Hematopoietic multipotent progenitor cell treated with erythropoietin and hydrocortisone succinate and interleukin-3 and kit ligand, for 4 days (in vitro differentiated cells): ENCODE measurements around the gene RBM22.

Experiments
- DNase-seq: peaks from one replicate; pipeline ENCODE4 v3.0.0-alpha.2; 2015

The RBM22 gene

DNA sequence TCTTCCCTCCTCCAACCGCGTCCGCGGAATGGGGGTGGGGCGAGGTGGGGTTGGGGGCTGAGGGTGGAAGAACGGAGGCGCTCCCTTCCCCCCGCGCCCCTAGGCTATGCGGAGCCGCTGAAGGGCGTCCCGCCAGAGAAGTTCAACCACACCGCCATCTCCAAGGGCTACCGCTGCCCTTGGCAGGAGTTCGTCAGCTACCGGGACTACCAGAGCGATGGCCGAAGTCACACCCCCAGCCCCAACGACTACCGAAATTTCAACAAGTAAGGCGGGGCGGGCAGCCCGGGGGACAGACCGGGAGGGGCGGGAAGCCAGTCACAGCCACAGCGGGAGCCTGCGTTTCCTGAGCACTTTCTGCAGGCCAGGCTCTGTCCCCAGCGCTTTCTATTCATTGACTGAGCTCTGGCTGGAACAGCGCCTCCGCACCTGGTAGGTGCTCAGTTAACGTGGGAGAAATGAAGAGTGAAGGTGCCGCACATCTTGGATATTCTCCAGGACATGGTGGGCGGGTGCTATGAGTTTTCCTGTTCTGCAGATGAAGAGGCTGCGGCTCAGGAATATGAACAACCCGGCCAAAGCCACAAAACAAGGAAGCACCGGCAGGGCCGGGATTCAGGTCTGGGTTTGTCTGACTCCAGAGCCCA is 28.5 kb downstream of the RBM22 start:
- peak; percentile 72 for DNase-seq

DNA sequence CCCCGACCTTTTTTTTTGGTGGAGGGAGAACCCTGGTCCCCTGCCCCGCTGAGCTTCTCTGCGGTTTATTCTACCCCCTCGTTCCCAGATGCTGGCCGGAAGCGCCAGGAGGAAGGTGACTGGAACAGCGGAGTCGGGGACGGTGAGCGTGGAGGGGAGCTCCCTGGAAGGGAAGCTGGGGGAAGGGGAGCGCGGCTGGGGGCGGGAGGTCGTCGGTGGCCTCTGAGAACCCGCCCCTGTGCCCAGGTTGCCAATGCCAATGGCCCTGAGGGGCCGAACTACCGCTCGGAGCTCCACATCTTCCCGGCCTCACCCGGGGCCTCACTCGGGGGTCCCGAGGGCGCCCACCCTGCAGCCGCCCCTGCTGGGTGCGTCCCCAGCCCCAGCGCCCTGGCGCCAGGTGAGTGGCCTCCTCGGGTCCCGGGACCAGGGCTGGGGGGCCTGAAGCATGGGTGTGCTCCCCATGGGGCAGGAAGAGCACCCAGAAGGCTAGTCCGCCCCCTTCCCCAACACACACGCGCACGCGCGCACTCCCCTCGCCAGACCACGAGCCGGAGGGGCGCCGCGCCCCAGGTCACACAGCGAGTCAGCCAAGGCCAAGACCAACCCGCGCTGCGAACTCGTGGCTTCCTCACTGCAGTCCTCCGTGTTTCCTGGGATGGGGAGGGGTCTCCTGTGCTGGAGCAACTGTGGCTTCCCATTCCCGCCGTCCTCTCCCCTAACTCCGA is 29.2 kb downstream of the RBM22 start:
- peak; percentile 62 for DNase-seq

GRCh38 chr5:150670948-150671310 is 29.9 kb downstream of the RBM22 start:
- DNase-seq = no peak

DNA sequence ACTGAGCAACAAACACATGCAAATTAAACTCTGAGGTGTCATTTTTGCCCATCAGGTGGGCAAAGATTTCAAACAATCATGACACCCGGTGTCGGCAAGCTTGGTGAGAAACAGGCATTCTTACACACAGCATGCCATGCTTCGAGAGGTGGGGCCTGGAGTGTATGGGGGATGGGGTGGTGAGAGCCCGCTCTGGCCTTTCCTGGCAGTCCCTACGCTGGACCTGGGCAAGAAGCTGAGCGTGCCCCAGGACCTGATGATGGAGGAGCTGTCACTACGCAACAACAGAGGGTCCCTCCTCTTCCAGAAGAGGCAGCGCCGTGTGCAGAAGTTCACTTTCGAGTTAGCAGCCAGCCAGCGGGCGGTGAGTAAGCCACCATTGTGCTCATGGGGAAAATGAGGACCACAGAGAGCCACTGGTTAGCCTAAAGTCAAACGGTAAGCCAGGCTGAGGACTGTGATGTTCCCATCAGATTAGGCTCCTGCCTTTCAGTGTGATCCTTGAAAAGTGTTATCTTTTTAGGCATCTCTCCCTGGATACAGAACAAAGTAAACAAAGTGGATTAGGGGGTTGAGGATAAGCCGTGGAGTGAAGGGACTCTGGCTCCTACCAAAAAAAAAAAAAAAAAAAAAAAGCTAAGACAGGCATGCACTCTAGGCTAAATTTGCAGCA is 30.5 kb downstream of the RBM22 start:
- no peak for DNase-seq

DNA sequence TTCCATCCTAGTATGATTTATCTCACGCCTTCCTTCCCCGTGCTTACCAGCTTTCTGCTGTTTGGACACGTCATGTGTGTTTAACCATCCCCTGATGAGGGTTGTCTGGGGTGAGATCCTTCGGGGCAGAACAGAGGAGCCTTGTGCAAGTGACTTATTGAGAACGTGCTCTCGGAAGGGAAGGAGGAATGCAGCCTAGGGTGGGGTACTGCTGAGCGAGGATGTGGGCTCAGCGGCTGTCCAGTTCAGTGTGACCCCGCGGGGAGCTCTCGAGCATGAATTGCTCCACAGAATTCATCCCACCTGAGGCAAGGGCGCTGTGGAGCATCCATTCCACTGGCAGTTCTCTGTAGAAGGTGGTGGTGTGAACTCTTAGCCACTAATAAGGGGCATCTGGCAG is 35.8 kb downstream of the RBM22 start:
- no peak for DNase-seq

- DNase-seq = no peak
These were observed 36.9 kb downstream of the RBM22 start for GRCh38 chr5:150663936-150664335.

DNA sequence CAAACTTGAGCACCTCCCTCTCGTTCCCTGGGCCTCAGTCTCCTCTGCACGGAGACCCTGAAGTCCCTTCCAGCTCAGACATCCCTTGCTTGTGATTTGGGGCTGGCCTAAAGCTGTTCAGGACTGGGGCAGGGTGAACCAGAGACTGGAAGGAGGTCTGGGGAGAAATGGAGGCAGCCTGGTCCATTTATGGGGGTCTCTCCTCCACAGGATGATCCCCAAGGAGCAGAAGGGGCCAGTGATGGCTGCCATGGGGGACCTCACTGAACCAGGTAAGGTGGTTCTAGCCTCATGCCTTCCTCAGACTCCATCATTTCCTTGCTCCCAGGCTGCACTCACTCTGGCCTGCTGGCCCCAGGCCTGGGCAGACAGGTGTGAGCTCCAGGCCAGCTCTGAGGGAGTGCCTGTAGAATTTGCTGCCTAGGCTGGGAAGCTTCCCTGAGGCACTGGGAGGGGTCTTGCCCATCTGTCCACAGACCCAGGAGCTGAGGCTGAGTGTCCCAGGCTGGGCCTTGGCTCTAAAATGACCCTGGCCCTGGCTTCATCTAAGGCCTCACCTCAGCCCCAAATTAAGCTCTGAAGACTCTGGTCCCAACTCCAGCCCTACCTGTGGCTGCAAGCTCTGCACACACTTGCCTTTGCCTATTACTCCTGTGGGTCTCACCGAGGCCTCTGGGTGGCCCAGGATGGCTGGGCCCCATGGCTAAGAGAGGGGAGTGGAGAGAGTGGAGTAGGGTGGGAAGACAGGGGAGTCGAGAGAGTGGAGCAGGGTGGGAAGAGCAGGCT is 37.9 kb downstream of the RBM22 start:
- no peak for DNase-seq

DNA sequence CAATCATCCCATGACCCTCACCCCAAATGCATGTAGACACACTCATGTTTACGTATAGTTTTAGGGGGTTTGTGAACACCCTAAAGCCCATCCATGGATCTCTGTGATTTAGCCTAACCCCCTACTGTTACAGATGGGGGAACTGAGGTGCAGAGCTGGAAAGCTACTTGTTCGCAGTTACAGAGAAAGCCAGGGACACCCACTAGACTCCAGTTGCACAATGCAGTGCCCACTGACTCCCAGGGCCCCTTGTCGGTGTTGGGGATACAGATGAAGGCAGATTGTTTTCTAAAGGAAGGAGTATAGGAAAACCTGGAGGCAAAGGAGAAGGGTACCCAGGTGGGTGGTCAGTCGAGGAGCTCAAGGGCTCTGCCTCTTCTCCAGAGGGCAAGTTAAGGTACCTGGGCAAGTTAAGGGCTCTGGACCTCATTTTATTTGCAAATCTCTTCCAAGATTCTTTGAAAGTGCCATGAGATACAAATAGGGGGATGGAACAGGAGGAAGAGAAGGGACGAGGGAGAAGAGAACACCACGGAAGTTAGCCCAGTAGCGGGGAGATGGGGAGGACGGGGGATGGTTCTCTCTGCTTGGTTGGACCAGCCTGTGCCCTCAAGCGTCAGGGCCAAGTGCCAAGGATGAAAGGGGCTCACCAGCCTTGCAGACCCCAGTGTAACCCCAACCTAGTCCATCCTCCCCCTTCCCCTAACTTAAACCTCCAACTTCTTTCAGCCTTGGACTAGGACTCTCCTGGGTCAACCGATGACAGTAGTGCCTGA is 38.9 kb downstream of the RBM22 start:
- no peak for DNase-seq

- no peak for DNase-seq
These were observed 39.8 kb downstream of the RBM22 start, which contains the start of gene MYOZ3 for GRCh38 chr5:150661086-150661485. TSS of gene MYOZ3 (plus strand) at chr5:150661251. CDS start at chr5:150662942, 1,691 bp downstream.

DNA sequence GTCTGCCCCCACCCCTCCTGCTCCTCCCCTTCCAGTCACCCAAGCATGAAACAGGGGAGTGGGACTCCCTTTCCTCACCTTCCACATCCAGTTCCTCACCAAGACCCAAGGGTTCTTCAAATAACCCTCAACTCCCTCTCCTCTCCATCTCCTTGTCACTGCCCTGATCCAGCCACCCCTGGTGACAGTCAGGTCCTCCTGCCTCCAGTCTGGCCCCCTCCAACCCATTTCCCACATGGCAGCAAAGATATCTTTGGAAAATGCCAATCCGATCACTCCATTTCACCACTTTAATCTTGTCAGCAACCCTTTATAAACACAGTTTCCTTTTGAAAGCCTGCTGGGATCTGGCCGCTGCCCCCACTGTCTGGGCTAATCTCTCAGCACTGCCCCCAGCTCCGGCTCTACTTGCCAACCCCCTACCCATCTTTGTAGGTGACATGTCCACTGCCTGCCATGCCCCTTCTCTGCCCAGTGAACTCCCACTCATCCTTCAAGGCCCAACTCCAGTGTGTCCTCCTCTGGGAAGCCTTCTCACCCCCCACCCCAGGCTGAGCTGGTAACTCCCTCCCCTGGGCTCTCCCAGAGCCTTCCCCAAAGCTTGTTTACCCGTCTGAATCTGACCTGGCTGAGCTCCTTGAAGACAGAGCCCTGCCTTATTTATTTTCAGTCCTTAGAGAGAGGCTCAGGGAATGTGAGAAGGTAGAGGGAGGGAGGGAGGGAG is 40.6 kb downstream of the RBM22 start:
- no peak for DNase-seq

- no peak for DNase-seq
These were observed 41.3 kb downstream of the RBM22 start for GRCh38 chr5:150659360-150660107.

DNA sequence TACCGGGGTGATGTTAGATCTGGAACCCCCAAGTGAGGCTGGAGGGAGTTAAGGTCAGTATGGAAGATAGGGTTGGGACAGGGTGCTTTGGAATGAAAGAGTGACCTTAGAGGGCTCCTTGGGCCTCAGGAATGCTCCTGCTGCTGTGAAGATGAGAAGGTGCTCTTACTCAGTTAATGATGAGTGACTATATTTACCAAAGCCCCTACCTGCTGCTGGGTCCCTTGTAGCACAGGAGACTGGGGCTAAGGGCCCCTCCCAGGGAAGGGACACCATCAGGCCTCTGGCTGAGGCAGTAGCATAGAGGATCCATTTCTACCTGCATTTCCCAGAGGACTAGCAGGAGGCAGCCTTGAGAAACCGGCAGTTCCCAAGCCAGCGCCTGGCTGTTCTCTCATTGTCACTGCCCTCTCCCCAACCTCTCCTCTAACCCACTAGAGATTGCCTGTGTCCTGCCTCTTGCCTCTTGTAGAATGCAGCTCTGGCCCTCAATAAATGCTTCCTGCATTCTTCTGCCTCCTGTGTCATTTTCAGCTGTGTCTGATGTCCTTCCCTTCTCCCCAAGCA is 42.1 kb downstream of the RBM22 start:
- DNase-seq = no peak

DNA sequence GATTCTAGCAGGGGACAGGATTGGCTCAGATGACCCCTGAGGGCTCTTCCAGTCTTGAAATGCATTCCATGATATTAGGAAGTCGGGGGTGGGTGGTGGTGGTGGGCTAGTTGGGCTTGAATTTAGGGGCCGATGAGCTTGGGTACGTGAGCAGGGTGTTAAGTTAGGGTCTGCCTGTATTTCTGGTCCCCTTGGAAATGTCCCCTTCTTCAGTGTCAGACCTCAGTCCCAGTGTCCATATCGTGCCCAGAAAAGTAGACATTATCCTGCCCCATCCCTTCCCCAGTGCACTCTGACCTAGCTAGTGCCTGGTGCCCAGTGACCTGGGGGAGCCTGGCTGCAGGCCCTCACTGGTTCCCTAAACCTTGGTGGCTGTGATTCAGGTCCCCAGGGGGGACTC is 42.7 kb downstream of the RBM22 start:
- DNase-seq = no peak

- DNase-seq = peak; percentile 83
These were observed 44.4 kb downstream of the RBM22 start for GRCh38 chr5:150656191-150657132.

- DNase-seq = no peak
These were observed 45.6 kb downstream of the RBM22 start for GRCh38 chr5:150655221-150655620.

DNA sequence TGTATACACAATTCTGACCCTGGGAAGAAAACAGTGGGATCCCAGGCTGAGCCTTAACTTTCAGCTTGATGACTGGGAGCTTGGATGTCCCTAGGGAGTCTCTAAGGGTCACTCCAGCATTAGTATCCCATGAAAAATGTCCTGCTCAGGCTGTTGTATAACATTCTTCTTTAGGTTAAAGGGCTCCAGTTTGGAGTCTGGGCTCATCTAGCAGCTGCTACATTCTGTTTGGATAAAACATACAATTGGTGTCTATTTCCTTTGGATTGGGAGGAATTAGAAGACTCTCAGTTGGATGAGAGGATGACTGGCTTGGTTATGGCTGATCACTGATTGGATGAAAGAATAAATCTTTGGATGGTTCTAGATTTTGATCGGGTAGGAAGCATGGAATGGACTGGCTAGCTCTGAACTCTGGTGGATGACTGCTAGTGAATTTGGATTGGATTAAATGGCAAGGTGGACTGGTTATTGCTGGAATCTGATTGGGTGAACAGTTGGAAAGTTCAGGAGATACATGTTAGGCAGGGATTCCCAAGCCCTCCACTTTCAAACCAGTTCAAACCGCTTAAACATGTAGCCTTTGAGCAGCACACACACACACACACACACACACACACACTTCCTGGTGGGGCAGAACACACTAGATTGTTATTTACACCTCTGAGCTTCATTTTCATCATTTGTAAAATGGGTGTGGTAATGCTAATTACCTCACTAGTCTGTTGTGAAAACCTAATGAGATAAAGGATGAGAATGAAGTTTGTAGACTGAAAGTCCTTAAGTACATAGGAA is 46.9 kb downstream of the RBM22 start:
- DNase-seq = no peak

DNA sequence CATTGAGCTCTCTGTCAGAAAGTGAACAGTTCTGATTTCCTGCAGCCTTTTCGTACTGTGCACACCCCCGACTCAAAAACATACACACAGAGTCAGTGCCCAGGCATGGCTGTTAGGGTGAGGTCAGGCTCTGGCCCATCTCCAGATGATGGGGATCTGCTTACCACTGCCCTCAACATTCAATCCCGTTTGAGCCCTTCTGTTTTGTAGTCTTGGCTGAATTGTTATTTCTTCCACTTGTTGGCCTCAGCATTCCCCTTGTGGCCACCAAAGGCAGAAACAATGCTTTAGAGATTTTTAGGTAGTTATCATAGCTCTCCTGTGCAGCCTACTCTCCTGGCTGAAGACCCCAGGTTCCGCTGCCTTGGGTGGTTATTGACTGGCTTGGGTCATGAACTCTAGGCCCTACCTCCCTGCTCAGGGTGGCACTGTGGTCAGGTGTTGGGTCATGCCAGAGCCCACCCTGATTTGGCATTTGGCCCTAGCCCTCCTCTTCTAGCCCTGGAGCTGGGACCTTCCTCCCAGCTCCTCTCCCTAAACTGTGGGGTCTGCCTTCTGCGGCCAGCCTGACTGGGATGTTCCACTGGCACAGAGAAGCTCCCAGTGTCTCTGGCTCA is 47.6 kb downstream of the RBM22 start:
- DNase-seq = no peak
